Amygdala (tissue), 56 donors: ENCODE data around the gene PTOV1.

Experiments
- DNase-seq, 56 donors: peaks; one replicate each; lab custom pipeline; 2025; lab: John Stamatoyannopoulos, UW

Gene PTOV1

GRCh38 chr19:49884109-49884508 lies 33.1 kb downstream of the PTOV1 start:
- no peak for DNase-seq

- no peak for DNase-seq
These were observed 33.8 kb downstream of the PTOV1 start for GRCh38 chr19:49884760-49885159.

GRCh38 chr19:49887037-49887664 lies 36.2 kb downstream of the PTOV1 start:
- no peak for DNase-seq

GRCh38 chr19:49887665-49888509 lies 36.9 kb downstream of the PTOV1 start:
- no peak for DNase-seq

GRCh38 chr19:49888510-49888824 lies 37.5 kb downstream of the PTOV1 start:
- DNase-seq, result no peak

- DNase-seq, result no peak
These were observed 38.2 kb downstream of the PTOV1 start for GRCh38 chr19:49889038-49889686.

- peak in 32 of 56 donors; percentile 5 to 72 (median 30) for DNase-seq
These were observed 38.9 kb downstream of the PTOV1 start for GRCh38 chr19:49889687-49890348.

- peak in 1 of 56 donors; percentile 50 for DNase-seq
These were observed 39.7 kb downstream of the PTOV1 start for GRCh38 chr19:49890349-49891311.

- DNase-seq, result no peak
These were observed 40.4 kb downstream of the PTOV1 start for GRCh38 chr19:49891393-49891792.

GRCh38 chr19:49892716-49893115 lies 41.8 kb downstream of the PTOV1 start:
- DNase-seq, result no peak

GRCh38 chr19:49894011-49894664 lies 43.2 kb downstream of the PTOV1 start:
- no peak for DNase-seq

GRCh38 chr19:49894879-49895565 lies 44.1 kb downstream of the PTOV1 start:
- no peak for DNase-seq

GRCh38 chr19:49895566-49896297 lies 44.8 kb downstream of the PTOV1 start:
- DNase-seq, result no peak

- peak in 9 of 56 donors; percentile 2 to 49 (median 19) for DNase-seq
These were observed 46.1 kb downstream of the PTOV1 start, which contains the start of gene IL4I1 for GRCh38 chr19:49896863-49897621. IL4I1 (minus strand) TSS chr19:49896887; CDS start chr19:49896160, 727 bp downstream.

- DNase-seq, result no peak
These were observed 53.2 kb downstream of the PTOV1 start for GRCh38 chr19:49904136-49904535.

GRCh38 chr19:49906879-49907564 lies 56.1 kb downstream of the PTOV1 start:
- peak in 24 of 56 donors; percentile 8 to 71 (median 30) for DNase-seq
